CD4-positive, alpha-beta memory T cell (primary cell): ENCODE results near the gene F2RL3. TPM values are rescaled to one million over a fixed set of nuclear protein-coding genes. Genes with fewer than 3 reads are reported as not detected.

Experiments used
- CTCF ChIA-PET: fragments of 350-600 bp; sonication (Branson Sonifier 250); formaldehyde crosslinking; loops from one replicate; lab custom pipeline; 2021; ENCODE audit warnings: inconsistent platforms; ENCODE audit not compliant: partially characterized antibody; lab: Charles Lee
- POLR2A ChIA-PET: fragments of 350-600 bp; sonication (Branson Sonifier 250); formaldehyde crosslinking; loops from one replicate; lab custom pipeline; 2021; ENCODE audit not compliant: partially characterized antibody; lab: Charles Lee
- DNase-seq, 5 donors: peaks; one replicate each; pipeline versions ENCODE4 v3.0.0 to v3.0.0-alpha.2; 2020 to 2022; ENCODE audit warnings: mixed read lengths in 1 of 5
- H3K27ac ChIP-seq: one replicate; pipeline ENCODE4 v1.7.0; 2013; ENCODE audit warnings: low read depth, low read length
- H3K27me3 ChIP-seq: 2 replicates; pipeline ENCODE4 v1.7.0; 2013; ENCODE audit warnings: mild to moderate bottlenecking, low read length, moderate library complexity; ENCODE audit not compliant: insufficient read depth
- H3K36me3 ChIP-seq: 2 replicates; pipeline ENCODE4 v1.7.0; 2013; ENCODE audit warnings: mild to moderate bottlenecking, low read length, moderate library complexity; ENCODE audit not compliant: insufficient read depth
- H3K4me1 ChIP-seq: 2 replicates; pipeline ENCODE4 v1.7.0; 2013; ENCODE audit warnings: mild to moderate bottlenecking, low read length, moderate library complexity; ENCODE audit not compliant: insufficient read depth
- H3K4me3 ChIP-seq, 2 donors: one replicate each; pipeline ENCODE4 v1.7.0; 2013; ENCODE audit warnings: low read length in 2 of 2, mild to moderate bottlenecking in 1 of 2
- H3K9me3 ChIP-seq, 2 donors: one replicate each; pipeline ENCODE4 v1.7.0; 2013; ENCODE audit warnings: low read length in 2 of 2, control low read depth in 1 of 2; ENCODE audit not compliant: control insufficient read depth in 1 of 2
- H3K27ac Mint-ChIP-seq, 7 donors: one replicate each; pipeline ENCODE4 v1.8.0; 2020 to 2021; ENCODE audit warnings: mixed read lengths in 7 of 7, mild to moderate bottlenecking in 6 of 7, inconsistent platforms in 3 of 7, moderate library complexity in 3 of 7
- H3K27me3 Mint-ChIP-seq, 2 donors: one replicate each; pipeline ENCODE4 v1.8.0; 2020 to 2021; ENCODE audit warnings: mixed read lengths in 2 of 2
- H3K36me3 Mint-ChIP-seq, 2 donors: one replicate each; pipeline ENCODE4 v1.8.0; 2020 to 2021; ENCODE audit warnings: mixed read lengths in 2 of 2, inconsistent platforms in 1 of 2, mild to moderate bottlenecking in 1 of 2
- H3K4me1 Mint-ChIP-seq, 4 donors: one replicate each; pipeline ENCODE4 v1.8.0; 2020 to 2021; ENCODE audit warnings: mixed read lengths in 4 of 4, mild to moderate bottlenecking in 1 of 4
- H3K4me3 Mint-ChIP-seq, 8 donors: one replicate each; pipeline ENCODE4 v1.8.0; 2020 to 2021; ENCODE audit warnings: mixed read lengths in 8 of 8, mild to moderate bottlenecking in 7 of 8, moderate library complexity in 6 of 8, inconsistent platforms in 3 of 8
- H3K9me3 Mint-ChIP-seq, 8 donors: one replicate each; pipeline ENCODE4 v1.8.0; 2020 to 2021; ENCODE audit warnings: mixed read lengths in 8 of 8, mild to moderate bottlenecking in 5 of 8, inconsistent platforms in 3 of 8, moderate library complexity in 1 of 8
- intact Hi-C: fragments of 100-400 bp; cut with micrococcal nuclease; formaldehyde crosslinking; loops from one replicate; pipeline ENCODE4 v1.15.1; 2023
- polyA plus RNA-seq, 2 donors: library from polyadenylated mRNA; unstranded; fragments of 300-500 nt; fragmentation: Illumina TruSeq; gene quantifications; one replicate each; pipeline ENCODE4 v1.2.3, GENCODE V29; 2021
- total RNA-seq, 2 experiments: library from RNA; stranded (reverse); gene quantifications; one replicate each; pipeline ENCODE4 v1.2.3, GENCODE V29; 2021

Gene F2RL3
- total and polyA plus RNA-seq, 4 experiments from 2014 or later = not detected

DNA sequence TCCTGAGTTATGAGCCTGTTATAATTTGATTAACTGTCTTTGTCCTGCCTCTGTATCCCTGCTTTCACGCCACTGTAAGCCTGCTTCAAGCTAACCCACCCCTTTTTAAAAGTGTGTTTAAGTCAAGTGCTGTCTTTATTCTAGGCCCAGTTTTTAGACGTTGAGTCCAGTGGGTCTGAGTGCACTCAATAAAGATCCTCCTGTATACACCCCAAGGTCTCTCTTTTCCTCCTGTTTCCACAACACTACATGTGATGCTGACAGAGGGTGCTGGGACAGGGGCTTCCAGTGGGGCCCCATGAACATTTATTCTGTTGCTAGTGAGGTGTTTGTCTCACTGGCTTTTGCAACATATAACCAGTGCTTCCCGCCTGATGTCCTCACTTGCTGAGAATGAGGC is 6.7 kb upstream of the F2RL3 start:
- Mint-ChIP-seq H3K36me3 (peaks cover 35 to 47% of the 10 kb centered on the region in 2 donors), H3K27ac (no peak overlapping the region), H3K4me3 (no peak overlapping the region), H3K9me3 (peaks cover 0 to 37% (median 23%) of the 10 kb centered on the region in 8 donors), H3K4me1 (no peaks in the 10 kb centered on the region), H3K27me3 (no peaks in the 10 kb centered on the region)
- H3K27me3 ChIP-seq = no peaks in the 10 kb centered on the region
- ChIA-PET POLR2A (no interaction called here), CTCF (no interaction called here)
- DNase-seq = no peak
- H3K4me3 ChIP-seq = no peak overlapping the region
- peaks cover 14% of the 10 kb centered on the region for H3K36me3 ChIP-seq
- H3K27ac ChIP-seq = no peak overlapping the region
- H3K9me3 ChIP-seq = peaks cover 0 to 23% of the 10 kb centered on the region in 2 donors
- no peaks in the 10 kb centered on the region for H3K4me1 ChIP-seq
- intact Hi-C loops = no loop called here

DNA sequence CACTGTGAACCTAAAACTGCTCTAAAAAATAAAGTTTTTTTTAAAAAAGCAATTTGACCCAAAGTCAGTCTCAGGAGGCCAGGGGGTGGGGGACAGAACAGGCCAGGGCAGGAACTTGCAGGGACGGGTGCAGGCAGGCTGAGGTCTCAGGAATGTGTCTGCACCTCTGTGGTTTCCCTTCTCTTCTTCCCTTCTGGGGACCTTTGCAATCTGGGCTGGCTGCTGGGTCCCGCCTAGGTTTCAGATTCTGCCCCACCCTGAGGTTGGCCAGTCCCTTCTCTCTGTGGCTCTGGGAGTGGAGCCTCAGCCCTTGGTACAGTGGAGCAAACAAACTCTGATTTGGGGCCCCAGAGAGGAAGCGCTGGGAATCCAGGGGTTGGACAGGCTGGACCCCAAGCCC is 5.3 kb upstream of the F2RL3 start:
- Histone ChIP-seq H3K4me3 (no peak overlapping the region), H3K4me1 (peaks cover 2% of the 10 kb centered on the region), H3K36me3 (peaks cover 7% of the 10 kb centered on the region), H3K27ac (no peak overlapping the region), H3K27me3 (no peaks in the 10 kb centered on the region), H3K9me3 (peaks cover 0 to 23% of the 10 kb centered on the region in 2 donors)
- no peak overlapping the region for H3K27ac Mint-ChIP-seq
- DNase-seq = no peak
- ChIA-PET POLR2A (no interaction called here), CTCF (no interaction called here)
- H3K4me1 Mint-ChIP-seq = peaks cover 0 to 2% (median under 1%) of the 10 kb centered on the region in 4 donors
- no peak overlapping the region for H3K4me3 Mint-ChIP-seq
- H3K9me3 Mint-ChIP-seq = peaks cover 0 to 37% (median 23%) of the 10 kb centered on the region in 8 donors
- H3K36me3 Mint-ChIP-seq = peaks cover 25 to 36% of the 10 kb centered on the region in 2 donors
- peaks cover 0 to 1% of the 10 kb centered on the region in 2 donors for H3K27me3 Mint-ChIP-seq
- intact Hi-C loops = no loop called here

DNA sequence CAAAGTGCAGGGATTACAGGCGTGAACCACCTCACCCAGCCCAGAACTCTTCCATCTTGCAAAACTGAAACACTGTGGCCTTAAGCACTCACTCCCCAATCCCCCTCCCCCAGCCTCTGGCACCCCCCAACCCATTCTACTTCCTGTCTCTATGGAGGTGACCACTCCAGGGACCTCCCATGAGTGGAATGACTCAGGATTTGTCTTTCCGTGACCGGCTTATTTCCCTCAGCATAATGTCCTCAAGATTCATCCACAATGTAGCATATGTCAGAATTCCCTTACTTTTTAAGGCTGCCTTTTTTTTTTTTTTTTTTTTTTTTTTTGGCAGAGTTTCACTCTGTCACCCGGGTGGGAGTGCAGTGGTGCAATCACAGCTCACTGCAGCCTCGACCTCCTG is 3.6 kb upstream of the F2RL3 start:
- CTCF ChIA-PET = no interaction called here
- H3K36me3 Mint-ChIP-seq = peaks cover 15 to 22% of the 10 kb centered on the region in 2 donors
- no peak overlapping the region for H3K27ac Mint-ChIP-seq
- peaks cover 7% of the 10 kb centered on the region for H3K4me1 ChIP-seq
- H3K4me3 ChIP-seq = no peak overlapping the region
- peaks cover 0 to 5% (median 1%) of the 10 kb centered on the region in 4 donors for H3K4me1 Mint-ChIP-seq
- intact Hi-C loops = no loop called here
- no peak for DNase-seq
- peaks cover 0 to 35% (median 22%) of the 10 kb centered on the region in 8 donors for H3K9me3 Mint-ChIP-seq
- no peaks in the 10 kb centered on the region for H3K27me3 ChIP-seq
- POLR2A ChIA-PET = no interaction called here
- H3K27ac ChIP-seq = no peak overlapping the region
- H3K4me3 Mint-ChIP-seq = no peak overlapping the region
- H3K36me3 ChIP-seq = no peaks in the 10 kb centered on the region
- H3K27me3 Mint-ChIP-seq = peaks cover 0 to 2% of the 10 kb centered on the region in 2 donors
- H3K9me3 ChIP-seq = peaks cover 0 to 23% of the 10 kb centered on the region in 2 donors

DNA sequence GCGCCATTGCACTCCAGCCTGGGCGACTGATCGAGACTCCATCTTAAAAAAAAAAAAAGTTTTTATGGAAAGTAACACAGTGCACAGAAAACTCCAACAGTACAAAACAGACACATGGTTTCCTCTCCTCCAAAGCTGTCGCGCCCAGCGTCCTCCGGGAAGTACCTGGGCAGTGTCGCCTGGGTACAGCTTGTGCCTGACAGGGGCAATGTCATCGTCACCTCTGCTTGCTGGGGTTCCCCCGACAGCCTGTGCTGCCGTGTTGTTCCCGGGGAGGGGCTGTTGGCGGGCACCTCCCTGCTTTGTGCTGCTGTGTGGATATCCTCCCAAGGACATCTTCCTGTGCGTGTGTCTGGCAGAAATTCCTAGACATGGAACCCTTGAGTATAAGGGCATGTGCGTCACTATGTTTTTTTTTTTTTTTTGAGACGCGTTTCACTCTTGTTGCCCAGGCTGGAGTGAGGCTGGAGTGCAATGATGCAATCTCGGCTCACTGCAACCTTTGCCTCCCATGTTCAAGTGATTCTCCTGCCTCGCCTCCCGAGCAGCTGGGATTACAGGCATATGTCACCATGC is 2.4 kb upstream of the F2RL3 start:
- ChIA-PET POLR2A (no interaction called here), CTCF (no interaction called here)
- Mint-ChIP-seq H3K27me3 (peaks cover 2% of the 10 kb centered on the region in 2 donors), H3K9me3 (peaks cover 0 to 26% (median 17%) of the 10 kb centered on the region in 8 donors), H3K4me3 (no peak overlapping the region), H3K27ac (no peak overlapping the region), H3K4me1 (peaks cover 0 to 5% (median 1%) of the 10 kb centered on the region in 4 donors), H3K36me3 (peaks cover 8 to 13% of the 10 kb centered on the region in 2 donors)
- peaks cover 0 to 18% of the 10 kb centered on the region in 2 donors for H3K9me3 ChIP-seq
- H3K27ac ChIP-seq = no peak overlapping the region
- no peaks in the 10 kb centered on the region for H3K36me3 ChIP-seq
- H3K4me3 ChIP-seq = no peak overlapping the region
- intact Hi-C loops = no loop called here
- no peak for DNase-seq
- H3K27me3 ChIP-seq = no peaks in the 10 kb centered on the region
- H3K4me1 ChIP-seq = peaks cover 7% of the 10 kb centered on the region

DNA sequence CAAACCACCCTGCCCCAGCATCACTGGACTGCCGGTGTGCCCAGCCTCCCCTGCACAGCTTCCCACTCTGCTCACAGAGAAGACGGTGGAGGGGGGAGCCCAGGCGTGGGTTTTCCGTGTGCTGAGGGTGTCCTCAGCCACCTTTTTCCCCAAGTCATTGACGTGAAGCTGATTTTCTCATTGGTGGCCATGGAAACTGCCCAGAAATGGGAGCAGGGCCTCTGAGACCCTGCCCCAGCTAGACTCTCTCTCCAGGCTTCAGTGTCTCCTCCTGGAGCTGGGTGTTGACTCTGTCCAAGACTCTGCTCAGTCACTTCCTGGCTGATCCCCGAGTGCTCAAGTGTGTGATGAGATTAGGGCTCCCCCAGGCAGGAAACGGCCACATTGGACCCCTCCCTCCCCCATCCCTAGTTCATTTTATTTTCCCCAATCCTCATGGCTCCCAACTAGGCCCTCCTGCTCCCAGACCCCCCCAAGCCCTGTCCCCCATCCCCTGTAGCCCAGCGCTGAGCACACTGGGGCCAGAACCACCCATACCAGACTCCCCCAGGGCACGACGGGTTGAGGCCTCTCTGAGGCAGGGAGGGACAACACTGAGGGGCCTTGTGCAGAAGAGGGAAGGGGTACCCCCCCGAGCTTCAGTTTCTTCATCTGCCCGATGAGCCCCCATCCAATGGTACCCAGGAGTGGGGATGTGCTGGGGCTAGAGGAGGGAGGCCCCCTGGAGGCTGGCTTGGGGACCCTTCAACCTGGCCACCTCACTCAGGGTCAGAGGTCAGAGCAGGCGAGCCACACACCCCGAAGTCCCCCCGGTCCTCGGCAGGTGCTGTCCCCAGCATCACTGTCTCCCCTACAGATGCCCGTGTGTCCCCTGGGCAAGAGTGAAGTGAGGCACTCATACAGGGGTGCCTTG is 1.2 kb upstream of the F2RL3 start:
- Histone ChIP-seq H3K27ac (no peak overlapping the region), H3K4me1 (peaks cover 7% of the 10 kb centered on the region), H3K27me3 (no peaks in the 10 kb centered on the region), H3K36me3 (no peaks in the 10 kb centered on the region), H3K9me3 (peaks cover 0 to 7% of the 10 kb centered on the region in 2 donors), H3K4me3 (no peak overlapping the region)
- peaks cover 0 to 14% (median 6%) of the 10 kb centered on the region in 8 donors for H3K9me3 Mint-ChIP-seq
- POLR2A ChIA-PET = no interaction called here
- CTCF ChIA-PET = no interaction called here
- H3K4me3 Mint-ChIP-seq = no peak overlapping the region
- peaks cover 0 to 5% (median 3%) of the 10 kb centered on the region in 4 donors for H3K4me1 Mint-ChIP-seq
- intact Hi-C loops = no loop called here
- H3K27ac Mint-ChIP-seq = no peak overlapping the region
- H3K27me3 Mint-ChIP-seq = peaks cover 5 to 6% of the 10 kb centered on the region in 2 donors
- DNase-seq = no peak
- H3K36me3 Mint-ChIP-seq = peaks cover 0 to 5% of the 10 kb centered on the region in 2 donors

DNA sequence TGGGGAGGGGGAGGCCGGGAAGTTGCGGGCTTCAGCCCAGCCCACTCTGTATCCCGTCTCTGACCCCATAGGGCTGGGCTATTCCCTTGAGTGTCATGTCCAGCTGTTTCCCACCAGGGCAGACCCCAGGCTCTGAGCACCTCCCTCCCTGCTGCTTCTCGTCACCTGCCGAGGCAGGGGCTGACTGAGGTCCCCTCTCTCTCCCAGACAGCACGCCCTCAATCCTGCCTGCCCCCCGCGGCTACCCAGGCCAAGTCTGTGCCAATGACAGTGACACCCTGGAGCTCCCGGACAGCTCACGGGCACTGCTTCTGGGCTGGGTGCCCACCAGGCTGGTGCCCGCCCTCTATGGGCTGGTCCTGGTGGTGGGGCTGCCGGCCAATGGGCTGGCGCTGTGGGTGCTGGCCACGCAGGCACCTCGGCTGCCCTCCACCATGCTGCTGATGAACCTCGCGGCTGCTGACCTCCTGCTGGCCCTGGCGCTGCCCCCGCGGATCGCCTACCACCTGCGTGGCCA is 625 bp downstream of the F2RL3 start:
- H3K36me3 Mint-ChIP-seq = no peaks in the 10 kb centered on the region
- H3K9me3 Mint-ChIP-seq = peaks cover 0 to 2% (median 0%) of the 10 kb centered on the region in 8 donors
- H3K4me1 Mint-ChIP-seq = peaks cover 2 to 10% (median 5%) of the 10 kb centered on the region in 4 donors
- H3K27ac Mint-ChIP-seq = no peak overlapping the region
- intact Hi-C loops = no loop called here
- H3K27me3 ChIP-seq = no peaks in the 10 kb centered on the region
- POLR2A ChIA-PET = no interaction called here
- no peak overlapping the region for H3K4me3 ChIP-seq
- H3K4me3 Mint-ChIP-seq = no peak overlapping the region
- no peaks in the 10 kb centered on the region for H3K36me3 ChIP-seq
- DNase-seq = no peak
- peaks cover 9 to 10% of the 10 kb centered on the region in 2 donors for H3K27me3 Mint-ChIP-seq
- H3K27ac ChIP-seq = no peak overlapping the region
- no peaks in the 10 kb centered on the region for H3K9me3 ChIP-seq
- CTCF ChIA-PET = interaction anchor here (0.5 kb wide), 1 partner anchor 28 kb away, joined by 3 read pairs; no protein-coding TSS in a partner anchor
- H3K4me1 ChIP-seq = peaks cover 7% of the 10 kb centered on the region

DNA sequence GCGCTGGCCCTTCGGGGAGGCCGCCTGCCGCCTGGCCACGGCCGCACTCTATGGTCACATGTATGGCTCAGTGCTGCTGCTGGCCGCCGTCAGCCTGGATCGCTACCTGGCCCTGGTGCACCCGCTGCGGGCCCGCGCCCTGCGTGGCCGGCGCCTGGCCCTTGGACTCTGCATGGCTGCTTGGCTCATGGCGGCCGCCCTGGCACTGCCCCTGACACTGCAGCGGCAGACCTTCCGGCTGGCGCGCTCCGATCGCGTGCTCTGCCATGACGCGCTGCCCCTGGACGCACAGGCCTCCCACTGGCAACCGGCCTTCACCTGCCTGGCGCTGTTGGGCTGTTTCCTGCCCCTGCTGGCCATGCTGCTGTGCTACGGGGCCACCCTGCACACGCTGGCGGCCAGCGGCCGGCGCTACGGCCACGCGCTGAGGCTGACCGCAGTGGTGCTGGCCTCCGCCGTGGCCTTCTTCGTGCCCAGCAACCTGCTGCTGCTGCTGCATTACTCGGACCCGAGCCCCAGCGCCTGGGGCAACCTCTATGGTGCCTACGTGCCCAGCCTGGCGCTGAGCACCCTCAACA is 1.2 kb downstream of the F2RL3 start:
- peaks cover 7% of the 10 kb centered on the region for H3K4me1 ChIP-seq
- intact Hi-C loops = no loop called here

More for the DNA sequence above, 1.2 kb downstream of the F2RL3 start:
- ChIA-PET POLR2A (no interaction called here), CTCF (no interaction called here)
- Mint-ChIP-seq H3K4me3 (no peak overlapping the region), H3K27ac (no peak overlapping the region), H3K4me1 (peaks cover 2 to 13% (median 5%) of the 10 kb centered on the region in 4 donors), H3K9me3 (peaks cover 0 to 2% (median 0%) of the 10 kb centered on the region in 8 donors), H3K27me3 (peaks cover 9 to 10% of the 10 kb centered on the region in 2 donors), H3K36me3 (no peaks in the 10 kb centered on the region)
- Histone ChIP-seq H3K4me3 (no peak overlapping the region), H3K36me3 (no peaks in the 10 kb centered on the region), H3K9me3 (no peaks in the 10 kb centered on the region), H3K27me3 (no peaks in the 10 kb centered on the region), H3K27ac (no peak overlapping the region)
- DNase-seq = no peak
